A549 (cell line): Measurements from ENCODE around the gene ATP1A4. TPM values are rescaled to one million over a fixed set of nuclear protein-coding genes. Genes with fewer than 3 reads are reported as not detected.

ENCODE experiments used
- ATAC-seq, 2 experiments: fragments of 200-7000 bp in 1 of 2; fragments of >200 bp in 1 of 2; cut with Nextera tagmentation in 1 of 2; cut with Tn5 transposase in 1 of 2; 3 replicates each; pipeline versions ENCODE4 v1.8.0 to v1.9.1; 2018 to 2020; ENCODE audit warnings: mild to moderate bottlenecking in 1 of 2, moderate library complexity in 1 of 2
- CTCF ChIA-PET: fragments of 300-600 bp; sonication (Branson Sonifier 250); formaldehyde crosslinking; extraction: SDS; loops from one replicate; lab custom pipeline; 2021; ENCODE audit warnings: antibody characterized with exemption, inconsistent platforms; lab: Yijun Ruan, JAX
- POLR2A ChIA-PET: fragments of 350-600 bp; formaldehyde crosslinking; extraction: SDS; loops from one replicate; lab custom pipeline; 2021; ENCODE audit warnings: antibody characterized with exemption, inconsistent platforms; lab: Yijun Ruan, JAX
- DNase-seq, 2 experiments: peaks; one replicate each; pipeline versions ENCODE4 v3.0.0 to v3.0.0-alpha.2; 2011 to 2016; ENCODE audit warnings: low read depth in 1 of 2, low spot score in 1 of 2
- FAIRE-seq: peaks from 2 replicates; lab custom pipeline; 2011; peaks lifted over from hg19 to GRCh38; lab: Jason Lieb, UNC
- H3K27ac ChIP-seq, 2 experiments: fragments of >200 bp; sonication (Bioruptor Twin); formaldehyde crosslinking; 3 replicates each; pipeline ENCODE4 v1.5.1; 2016 to 2017
- H3K4me1 ChIP-seq: fragments of >200 bp; sonication (Bioruptor Twin); formaldehyde crosslinking; 3 replicates; pipeline ENCODE4 v1.6.1; 2016
- H3K4me2 ChIP-seq: fragments of >200 bp; sonication (Bioruptor Twin); formaldehyde crosslinking; 3 replicates; pipeline ENCODE4 v1.6.1; 2016
- H3K4me3 ChIP-seq: fragments of >200 bp; sonication (Bioruptor Twin); formaldehyde crosslinking; 3 replicates; pipeline ENCODE4 v1.5.1; 2016
- H3K9me3 ChIP-seq: fragments of >200 bp; sonication (Bioruptor Twin); formaldehyde crosslinking; 3 replicates; pipeline ENCODE4 v1.6.1; 2016
- ATOH8 ChIP-seq: fragments of 250-450 bp; sonication (Bioruptor Pico); IDR thresholded peaks from 2 replicates; pipeline ENCODE4 v1.5.0; 2020; ENCODE audit warnings: low read depth, mild to moderate bottlenecking, moderate library complexity
- CBX2 ChIP-seq: fragments of 200-600 bp; sonication (generic); IDR thresholded peaks from 2 replicates; pipeline ENCODE4 v1.6.1; 2016; ENCODE audit warnings: low read depth, mild to moderate bottlenecking, borderline replicate concordance
- CHD2 ChIP-seq: fragments of 150-350 bp; IDR thresholded peaks from 2 replicates; pipeline ENCODE4 v1.6.1; 2014; ENCODE audit warnings: low read length; ENCODE audit not compliant: partially characterized antibody
- CHD4 ChIP-seq: fragments of 200-600 bp; sonication (generic); IDR thresholded peaks from 2 replicates; pipeline ENCODE4 v1.6.1; 2016; ENCODE audit warnings: antibody characterized with exemption, mild to moderate bottlenecking, borderline replicate concordance
- CTCF ChIP-seq: fragments of >200 bp; sonication (Bioruptor Twin); formaldehyde crosslinking; IDR thresholded peaks from 3 replicates; pipeline ENCODE4 v1.5.1; 2016
- E2F6 ChIP-seq: IDR thresholded peaks from 2 replicates; pipeline ENCODE4 v1.6.1; 2012; ENCODE audit warnings: low read depth, borderline replicate concordance
- ELK1 ChIP-seq: fragments of 150-350 bp; IDR thresholded peaks from 2 replicates; pipeline ENCODE4 v1.6.1; 2014; ENCODE audit warnings: low read depth, mild to moderate bottlenecking, low read length
- EP300 ChIP-seq, 2 experiments: fragments of >200 bp; sonication (Bioruptor Twin); formaldehyde crosslinking; IDR thresholded peaks; 2 replicates in 1 of 2; 3 replicates in 1 of 2; pipeline ENCODE4 v1.6.1; 2016 to 2017
- ESRRA ChIP-seq: fragments of 150-350 bp; IDR thresholded peaks from 2 replicates; pipeline ENCODE4 v1.6.1; 2014; ENCODE audit warnings: mild to moderate bottlenecking, low read length, borderline replicate concordance
- FOSB ChIP-seq: fragments of 250-450 bp; sonication (Bioruptor Pico); IDR thresholded peaks from 2 replicates; pipeline ENCODE4 v1.5.0; 2020; ENCODE audit warnings: mild to moderate bottlenecking, moderate library complexity
- FOSL2 ChIP-seq, 2 experiments: fragments of 450-650 bp in 1 of 2; fragments of >200 bp in 1 of 2; sonication (Bioruptor Twin) in 1 of 2; formaldehyde crosslinking; IDR thresholded peaks; 2 replicates each; pipeline versions ENCODE4 v1.5.0 to v1.6.1; 2016 to 2020; ENCODE audit warnings: mild to moderate bottlenecking in 1 of 2, moderate library complexity in 1 of 2
- FOXS1 ChIP-seq: fragments of 250-450 bp; sonication (Bioruptor Pico); IDR thresholded peaks from 2 replicates; pipeline ENCODE4 v1.5.0; 2020; ENCODE audit warnings: mild to moderate bottlenecking, moderate library complexity
- HOXA7 ChIP-seq: fragments of 250-450 bp; sonication (Bioruptor Pico); IDR thresholded peaks from 2 replicates; pipeline ENCODE4 v1.5.0; 2020; ENCODE audit warnings: mild to moderate bottlenecking, moderate library complexity
- HOXB5 ChIP-seq: fragments of 250-450 bp; sonication (Bioruptor Pico); IDR thresholded peaks from 2 replicates; pipeline ENCODE4 v1.5.0; 2020; ENCODE audit warnings: mild to moderate bottlenecking, moderate library complexity
- KDM1A ChIP-seq: fragments of 200-600 bp; sonication (generic); IDR thresholded peaks from 2 replicates; pipeline ENCODE4 v1.6.1; 2016; ENCODE audit warnings: low read depth, mild to moderate bottlenecking
- MAFK ChIP-seq: fragments of 450-650 bp; IDR thresholded peaks from 2 replicates; pipeline ENCODE4 v1.6.1; 2014; ENCODE audit not compliant: partially characterized antibody
- MYC ChIP-seq: IDR thresholded peaks from 2 replicates; pipeline ENCODE4 v1.6.1; 2012; ENCODE audit warnings: mild to moderate bottlenecking, inconsistent platforms, low read length, improper control_type of control experiment, borderline replicate concordance
- PHF8 ChIP-seq: fragments of 200-600 bp; sonication (generic); IDR thresholded peaks from 2 replicates; pipeline ENCODE4 v1.6.1; 2016; ENCODE audit warnings: low read depth, mild to moderate bottlenecking, antibody characterized with exemption, moderate library complexity, borderline replicate concordance
- POLR2A ChIP-seq: IDR thresholded peaks from 2 replicates; pipeline ENCODE4 v1.6.1; 2012; ENCODE audit warnings: mild to moderate bottlenecking, low read length
- POLR2AphosphoS2 ChIP-seq: conservative IDR thresholded peaks from 2 replicates; pipeline ENCODE4 v1.6.1; 2012; ENCODE audit warnings: low read length, improper control_type of control experiment, inconsistent platforms
- RARB ChIP-seq: fragments of 250-450 bp; sonication (Bioruptor Pico); IDR thresholded peaks from 2 replicates; pipeline ENCODE4 v1.8.0; 2021; ENCODE audit warnings: mild to moderate bottlenecking, moderate library complexity
- RCOR1 ChIP-seq: fragments of 150-350 bp; IDR thresholded peaks from 2 replicates; pipeline ENCODE4 v1.6.1; 2014; ENCODE audit warnings: antibody characterized with exemption, low read length, low read depth
- REST ChIP-seq: fragments of 200-600 bp; sonication (generic); IDR thresholded peaks from 2 replicates; pipeline ENCODE4 v1.6.1; 2016; ENCODE audit warnings: antibody characterized with exemption, mild to moderate bottlenecking, moderate library complexity
- SMC3 ChIP-seq: fragments of >200 bp; sonication (Bioruptor Twin); formaldehyde crosslinking; IDR thresholded peaks from 3 replicates; pipeline ENCODE4 v1.6.1; 2018; ENCODE audit warnings: inconsistent platforms
- SREBF2 ChIP-seq: fragments of 450-650 bp; IDR thresholded peaks from 2 replicates; pipeline ENCODE4 v1.6.1; 2014; ENCODE audit warnings: mild to moderate bottlenecking, moderate library complexity
- WGBS: methylation state at CpG from one replicate; pipeline ENCODE4 v1.1.6; 2017; ENCODE audit errors: missing lambda C conversion rate; 5-methylcytosine and 5-hydroxymethylcytosine counted together
- polyA plus RNA-seq, 4 experiments: library from polyadenylated mRNA; depleted of rRNA in 3 of 4; stranded (reverse); fragments of >200 nt; fragmentation: RNase III in 1 of 4; extraction: RNeasy Plus Mini Kit Qiagen cat#74134 plus additional on column Dnase treatment in 1 of 4; gene quantifications; 2 replicates in 3 of 4; 3 replicates in 1 of 4; pipeline ENCODE4 v1.2.3, GENCODE V29; 2011 to 2017

Gene ATP1A4
- polyA plus RNA-seq, 2 of the 4 experiments (the other 2 are of a cell fraction), result not detected

- ChIA-PET POLR2A (no interaction called here), CTCF (interaction anchor here (1.0 kb wide), 1 partner anchor 15 kb away, joined by 3 read pairs; no protein-coding TSS in a partner anchor)
- TF ChIP-seq EP300 (IDR thresholded peaks at IDR 0.05), result no peak
- TF ChIP-seq CTCF, result no peak
- TF ChIP-seq POLR2A, result no peak
- no peak for TF ChIP-seq KDM1A
- TF ChIP-seq RARB (CRISPR knock-in tag), result no peak
- no peak for TF ChIP-seq CBX2
- no peak for TF ChIP-seq POLR2AphosphoS2
- TF ChIP-seq FOSL2 (IDR thresholded peaks at IDR 0.05), result no peak
- no peak for TF ChIP-seq FOSL2 (CRISPR knock-in tag; IDR thresholded peaks at IDR 0.05)
- TF ChIP-seq RCOR1, result no peak
- TF ChIP-seq CHD2, result no peak
- no peak for TF ChIP-seq MYC
- TF ChIP-seq FOXS1 (CRISPR knock-in tag), result no peak
- no peak for TF ChIP-seq ESRRA
- no peak for DNase-seq
- ATAC-seq, result no peak
- H3K4me3 ChIP-seq, result no peak overlapping the region
- no peak overlapping the region for H3K4me2 ChIP-seq
- no peaks in the 10 kb centered on the region for H3K4me1 ChIP-seq
- no peak overlapping the region for H3K27ac ChIP-seq
- no peak for FAIRE-seq
- 87% methylated on average over 8 of the region's 8 CpGs for WGBS
- no peaks in the 10 kb centered on the region for H3K9me3 ChIP-seq
Observed at GRCh38 chr1:160139840-160140239, 11.6 kb upstream of the ATP1A4 start.

GRCh38 chr1:160143695-160144094, 7.7 kb upstream of the ATP1A4 start:
- WGBS, result 12% methylated on average over 1 of the region's 1 CpG
- FAIRE-seq (no peak), DNase-seq (no peak), ATAC-seq (no peak)
- ChIA-PET POLR2A (no interaction called here), CTCF (no interaction called here)
- Histone ChIP-seq H3K27ac (no peak overlapping the region), H3K9me3 (no peaks in the 10 kb centered on the region), H3K4me3 (no peak overlapping the region), H3K4me1 (no peaks in the 10 kb centered on the region), H3K4me2 (no peak overlapping the region)
- TF ChIP-seq CHD4 (no peak), FOSB (CRISPR knock-in tag) (no peak), EP300 (IDR thresholded peaks at IDR 0.05) (no peak), MAFK (no peak), PHF8 (no peak), FOXS1 (CRISPR knock-in tag) (no peak), ELK1 (no peak), HOXA7 (CRISPR knock-in tag) (no peak), REST (no peak), ATOH8 (no peak), E2F6 (no peak), SREBF2 (no peak), SMC3 (no peak), HOXB5 (CRISPR knock-in tag) (no peak)
